HT1080 (cell line): ENCODE results near the gene ADCYAP1R1. TPM values are rescaled to one million over a fixed set of nuclear protein-coding genes. Genes with fewer than 3 reads are reported as not detected.

ENCODE experiments used
- DNase-seq: peaks from one replicate; pipeline ENCODE4 v3.0.0-alpha.2; 2015; ENCODE audit warnings: low read depth
- total RNA-seq: library from RNA; depleted of rRNA; stranded (reverse); fragments of >200 nt; shearing (Covaris generic); gene quantifications from 2 replicates; pipeline ENCODE4 v1.2.3, GENCODE V29; 2014

ADCYAP1R1 gene
- total RNA-seq, 1 experiment from 2014 or later = 0.14 TPM

DNA sequence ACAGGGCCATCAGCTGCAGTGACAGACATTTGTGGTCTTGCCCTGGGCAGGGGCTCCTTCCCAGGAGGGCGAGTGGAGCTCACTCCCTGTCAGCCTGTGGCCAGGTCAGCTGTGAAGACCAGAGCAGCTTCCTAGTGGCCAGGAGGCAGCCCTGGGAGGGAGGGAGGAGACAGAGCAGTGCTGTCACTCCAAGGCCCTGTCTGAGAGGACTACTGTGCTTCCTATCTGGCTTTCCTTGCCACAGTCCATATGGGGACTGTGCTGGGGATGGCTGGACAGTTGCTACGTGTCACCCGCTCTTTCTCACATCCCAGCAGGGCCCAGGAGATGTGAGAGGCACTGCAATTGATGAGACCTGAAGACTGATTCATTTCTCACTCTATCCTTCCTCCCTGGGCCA is 15.2 kb upstream of the ADCYAP1R1 start:
- DNase-seq = no peak

DNA sequence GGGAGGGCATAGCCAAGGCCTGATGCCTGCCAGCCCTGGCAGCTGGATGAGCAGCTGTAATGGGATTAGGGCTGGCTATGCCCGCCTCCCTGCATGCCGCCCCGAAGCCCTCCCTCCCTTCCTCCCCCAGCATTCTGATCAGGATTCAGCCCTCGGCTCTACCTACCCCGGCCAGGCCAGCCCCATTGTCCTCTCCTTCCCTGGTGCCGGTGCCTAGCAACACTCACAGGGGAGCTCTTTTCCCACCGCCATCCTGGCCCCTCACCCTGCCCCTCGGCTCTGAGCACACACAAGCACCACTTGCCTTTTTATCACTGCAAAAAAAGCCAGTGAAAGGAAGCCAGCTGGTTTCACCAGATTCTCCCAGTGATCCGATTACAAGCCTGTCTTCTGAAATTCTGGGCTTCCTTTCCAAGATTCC is 9.0 kb upstream of the ADCYAP1R1 start:
- DNase-seq = no peak

DNA sequence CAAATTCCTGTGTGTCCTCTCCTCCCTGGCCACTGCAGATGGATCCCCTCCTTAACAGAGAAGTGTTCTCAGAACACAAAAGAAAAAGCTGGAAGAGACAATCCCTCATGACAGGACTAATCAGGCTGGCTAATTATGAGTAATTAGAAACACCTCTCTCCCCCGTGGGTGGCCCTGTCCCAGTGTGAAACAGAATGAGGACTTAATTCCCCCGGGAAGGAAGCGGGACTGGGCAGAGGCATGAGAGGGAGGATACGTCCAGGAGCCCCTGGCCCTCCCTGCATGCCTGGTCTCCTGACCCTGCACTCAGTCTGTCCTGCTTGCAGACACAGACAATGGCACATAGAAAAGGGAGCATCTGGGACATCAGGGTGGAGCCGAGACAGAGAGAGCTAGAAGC is 7.6 kb upstream of the ADCYAP1R1 start:
- no peak for DNase-seq

DNA sequence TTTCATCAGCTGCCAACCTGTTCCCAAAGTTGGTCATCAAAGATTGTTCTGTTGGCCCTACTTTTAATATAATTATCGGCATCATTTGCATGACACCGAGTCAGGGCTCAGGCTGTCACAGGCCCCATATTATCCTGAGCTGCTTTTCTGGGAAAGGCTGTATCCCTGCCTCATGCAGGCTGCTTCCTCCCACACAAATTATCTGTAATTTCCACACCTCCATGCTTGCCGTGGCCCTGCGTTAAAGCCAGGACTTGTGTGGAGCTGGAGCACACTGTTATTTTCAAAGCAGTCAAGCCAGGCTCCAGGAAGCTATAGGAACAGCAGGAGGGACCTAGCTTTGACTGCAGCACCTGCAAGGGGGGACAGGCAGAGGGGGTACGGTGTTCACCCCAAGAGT is 5.4 kb upstream of the ADCYAP1R1 start:
- DNase-seq = no peak

DNA sequence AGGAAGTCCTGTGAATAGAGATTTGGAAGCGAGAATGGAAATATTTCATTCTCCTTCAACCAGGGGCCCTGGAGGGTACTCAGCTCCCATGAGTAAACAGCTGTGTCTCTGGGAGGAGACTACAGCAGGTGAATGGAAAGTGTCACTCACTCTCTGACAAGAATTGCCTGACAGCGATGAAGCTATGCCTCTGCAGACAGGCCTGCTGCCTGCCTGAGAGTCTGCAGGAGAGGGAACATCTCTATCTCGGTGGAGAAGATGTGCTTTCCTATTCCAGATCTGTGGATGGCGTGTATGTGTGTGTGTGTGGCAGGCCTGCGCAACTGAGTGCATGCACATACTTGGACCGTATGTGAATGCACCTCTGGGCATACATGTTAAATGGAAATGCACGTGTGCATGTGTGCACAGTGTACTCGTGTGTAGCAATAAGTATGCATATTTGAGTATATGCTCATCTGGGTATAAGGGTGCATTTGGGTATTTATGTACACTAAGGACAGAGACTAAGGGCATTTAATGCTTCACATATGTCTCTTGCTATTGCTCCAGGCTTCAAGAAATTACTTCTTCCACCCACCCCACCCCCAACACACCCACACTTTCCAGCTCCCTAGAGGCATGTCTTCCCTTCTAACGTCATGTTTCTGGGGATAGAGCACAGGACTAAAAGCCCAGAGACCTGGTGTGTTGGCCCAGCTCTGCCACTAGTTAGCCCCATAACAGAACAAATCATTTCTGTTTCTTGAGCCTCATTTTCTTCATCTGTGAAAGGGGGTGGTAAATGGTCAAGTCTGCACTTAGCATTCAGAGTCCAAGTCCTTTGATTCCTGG is 4.6 kb upstream of the ADCYAP1R1 start:
- no peak for DNase-seq

DNA sequence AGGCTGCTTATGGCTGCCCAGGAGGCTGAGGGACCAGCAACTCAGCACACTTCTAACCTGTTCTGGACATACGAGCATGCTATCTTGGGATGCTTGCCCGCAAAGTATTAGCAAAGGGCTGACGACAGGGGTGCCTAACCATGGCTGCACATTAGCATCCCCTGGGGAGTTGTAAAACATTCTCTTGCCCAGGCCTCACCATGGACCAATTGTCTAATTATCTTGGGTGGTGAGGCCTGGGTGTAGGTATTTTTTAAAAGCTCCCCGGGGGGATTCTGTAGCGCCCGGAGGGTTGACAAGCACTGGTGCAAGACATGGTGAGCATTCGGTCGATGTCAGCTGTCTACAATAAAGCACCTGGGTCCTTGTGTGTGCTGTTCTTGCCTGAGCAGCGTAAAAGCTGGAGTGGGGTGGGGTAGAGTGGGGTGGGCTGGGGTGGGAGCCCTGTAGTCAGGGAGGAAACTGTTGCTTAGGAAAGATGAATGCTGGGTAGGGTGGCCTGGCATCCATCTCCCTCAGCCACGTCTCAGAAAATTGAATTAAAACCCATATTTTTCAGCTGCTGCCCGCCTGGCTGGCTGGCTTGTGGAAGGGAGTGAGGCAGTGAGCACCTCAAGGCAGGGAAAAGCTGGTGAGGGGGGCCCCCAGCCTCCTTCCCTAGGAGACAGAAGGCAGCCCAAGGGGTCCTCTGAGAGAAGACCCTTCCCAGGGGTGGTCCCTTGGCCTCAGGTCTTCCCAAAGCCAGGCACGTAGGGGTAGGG is 2.9 kb upstream of the ADCYAP1R1 start:
- DNase-seq = no peak

DNA sequence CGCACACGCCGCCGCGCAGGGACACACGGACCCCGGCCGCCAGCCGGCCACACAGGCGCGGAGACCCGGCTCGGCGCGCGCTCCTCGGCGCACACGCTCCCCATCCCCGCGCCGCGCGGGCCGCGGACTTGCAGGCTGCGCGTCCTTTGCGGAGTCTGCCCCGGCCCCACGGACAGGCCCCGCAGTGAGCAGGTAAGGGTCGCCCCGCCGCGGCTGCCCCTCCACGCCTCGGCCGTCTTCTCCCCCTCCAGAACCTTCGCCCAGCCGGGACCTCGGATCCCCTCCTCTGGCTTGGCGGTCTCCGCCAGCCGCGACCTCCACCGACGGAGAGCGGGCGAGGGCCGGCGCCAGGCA is 356 bp downstream of the ADCYAP1R1 start:
- no peak for DNase-seq

DNA sequence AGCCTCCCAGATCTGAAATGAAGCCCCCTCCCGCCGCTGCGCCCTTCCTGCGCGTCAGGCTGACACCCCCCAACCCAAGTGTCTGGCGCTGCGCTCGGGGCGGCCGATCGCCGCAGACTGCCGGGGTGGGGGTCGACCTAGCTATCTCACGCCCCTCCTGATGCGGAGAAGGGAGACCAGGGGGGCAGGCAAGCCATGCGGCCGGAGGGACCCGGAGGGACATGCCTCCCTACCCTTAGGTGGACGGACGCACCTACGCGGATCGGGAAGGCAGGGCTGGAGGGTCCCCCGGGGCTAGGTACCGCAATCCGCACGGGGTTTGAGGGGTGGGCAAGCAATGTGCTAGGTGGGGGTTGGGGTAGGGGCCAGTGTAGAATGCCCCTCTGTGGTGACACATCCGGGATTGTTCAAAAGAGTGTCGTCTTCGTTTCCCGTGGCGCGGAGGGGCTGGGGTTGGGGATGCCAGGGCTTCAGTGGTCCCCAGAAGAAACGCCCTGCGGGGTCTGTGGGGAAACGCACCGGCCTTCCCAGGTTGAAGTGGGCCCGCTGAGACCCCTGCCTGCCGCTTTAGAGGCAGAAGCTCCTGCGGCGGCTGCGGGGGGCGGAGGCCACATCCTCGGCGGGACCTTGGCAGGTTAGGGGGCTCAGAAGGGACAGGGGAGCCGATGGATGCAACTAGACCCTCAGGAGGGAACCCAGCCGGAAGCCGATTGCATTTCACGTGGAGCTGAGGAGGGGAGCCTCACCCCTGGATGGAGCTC is 913 bp downstream of the ADCYAP1R1 start:
- no peak for DNase-seq

DNA sequence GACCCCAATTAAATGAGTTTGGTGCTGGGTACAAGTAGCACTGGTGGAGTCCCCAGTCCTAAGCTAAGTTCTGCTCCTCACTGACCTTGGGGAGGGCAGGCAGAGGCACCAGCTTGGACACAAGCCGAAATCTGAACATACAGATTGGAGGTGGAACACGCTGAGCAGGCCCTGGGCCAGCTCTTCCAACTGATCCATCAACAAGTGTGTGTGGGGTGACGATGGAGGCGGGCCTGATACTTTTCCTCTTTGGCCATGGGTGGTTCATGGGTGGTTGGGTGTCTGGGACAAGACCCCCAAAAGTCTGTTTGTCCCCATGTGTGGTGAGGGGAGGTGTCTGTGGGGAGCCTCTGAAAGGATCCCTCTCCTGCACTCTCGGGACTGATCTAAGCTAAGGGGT is 1.9 kb downstream of the ADCYAP1R1 start:
- no peak for DNase-seq

DNA sequence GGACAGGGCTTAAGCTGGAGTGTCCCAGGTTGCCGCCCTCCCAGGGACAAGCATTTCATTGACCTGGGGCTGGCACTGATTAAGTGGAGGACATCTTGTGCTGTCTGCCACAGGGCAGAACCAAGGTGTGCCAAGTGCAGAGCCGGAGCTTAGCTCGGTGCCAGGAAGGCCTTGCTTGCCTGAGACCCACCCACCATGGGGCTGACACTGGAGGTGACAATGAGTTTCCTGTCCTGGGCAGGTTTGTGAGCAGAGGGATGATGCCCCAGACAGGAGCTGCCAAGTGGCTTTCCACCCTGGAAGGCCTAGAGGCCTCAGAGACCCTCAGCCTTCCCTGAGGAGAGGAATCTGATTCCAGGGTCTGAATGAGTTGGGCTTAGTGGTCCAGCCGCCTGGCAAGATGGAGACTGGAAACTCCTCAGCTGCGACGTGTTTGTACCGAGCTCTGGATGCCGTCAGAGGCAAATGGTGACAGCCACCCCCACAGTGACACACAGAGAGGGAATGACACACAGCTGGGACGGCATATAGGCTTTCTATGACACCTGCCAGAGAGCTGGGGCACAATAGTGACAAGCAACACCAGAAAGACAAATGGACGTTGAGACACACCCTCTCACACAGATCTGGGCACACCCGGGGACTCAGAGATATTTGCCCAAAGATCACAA is 2.6 kb downstream of the ADCYAP1R1 start:
- no peak for DNase-seq

DNA sequence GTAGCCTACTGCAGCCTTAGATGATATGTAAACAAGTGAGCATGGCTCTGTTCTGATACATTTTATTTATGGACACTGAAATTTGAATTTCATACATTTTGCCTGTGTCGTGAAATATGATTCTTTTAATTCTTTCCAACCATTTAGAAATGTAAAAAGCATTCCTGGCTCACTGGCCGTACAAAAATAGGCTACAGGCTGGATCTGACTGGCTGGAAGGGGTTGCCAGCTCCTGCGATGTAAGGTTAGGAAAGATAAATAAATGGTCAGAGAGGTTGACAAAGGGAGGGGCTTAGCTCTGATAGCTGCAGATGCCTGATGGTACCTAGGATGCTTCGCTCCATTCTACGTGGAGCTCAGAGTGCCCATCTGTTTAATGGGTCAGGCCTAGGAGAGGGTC is 3.4 kb downstream of the ADCYAP1R1 start:
- no peak for DNase-seq

DNA sequence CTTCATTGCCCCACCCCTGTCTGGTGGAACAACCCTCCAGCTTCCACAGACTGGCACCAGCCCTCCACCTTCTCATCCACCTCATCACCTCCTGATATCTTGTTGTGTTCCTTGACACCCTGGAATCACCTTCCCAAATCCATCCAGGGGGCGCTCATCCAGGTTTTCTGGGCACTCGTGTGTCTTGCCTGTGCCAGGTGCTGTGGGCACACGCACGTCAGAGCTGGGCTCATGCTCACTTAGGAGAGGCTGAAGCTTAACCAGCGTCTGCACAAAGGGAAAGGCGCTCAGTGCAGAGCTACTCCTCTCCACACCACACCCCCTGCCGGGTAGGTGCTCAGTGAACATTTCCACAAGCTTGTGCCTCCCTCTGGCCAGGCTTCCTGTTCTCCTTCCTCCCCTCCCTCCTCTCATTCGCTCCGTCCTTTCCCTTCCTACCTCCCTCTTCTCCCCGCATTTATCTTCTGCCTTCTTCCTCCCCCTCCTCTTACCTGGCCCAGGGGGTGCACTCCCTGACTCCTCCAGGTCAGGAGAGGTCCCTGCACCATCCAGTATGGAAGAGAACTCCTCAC is 4.8 kb downstream of the ADCYAP1R1 start:
- DNase-seq = no peak

DNA sequence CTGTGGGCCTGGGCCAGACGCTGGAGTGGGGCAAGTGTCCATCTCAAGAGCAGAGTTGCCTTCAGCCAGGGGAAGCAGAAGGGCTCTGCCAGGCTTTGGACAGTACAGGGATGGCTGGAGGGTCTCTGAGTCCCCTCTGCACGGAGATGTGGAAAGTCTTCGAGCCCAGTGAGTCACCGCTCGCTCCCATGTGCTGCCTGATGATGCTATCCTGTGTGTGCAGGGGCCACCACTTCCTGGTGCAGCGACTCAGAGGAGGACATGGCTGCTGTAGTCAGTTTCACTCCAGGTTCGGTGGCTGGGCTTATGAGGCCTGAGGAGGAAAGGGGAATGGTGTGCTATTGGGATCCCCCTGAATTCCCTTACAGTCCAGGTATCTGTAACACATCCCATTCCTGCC is 6.0 kb downstream of the ADCYAP1R1 start:
- peak; percentile 71 for DNase-seq

DNA sequence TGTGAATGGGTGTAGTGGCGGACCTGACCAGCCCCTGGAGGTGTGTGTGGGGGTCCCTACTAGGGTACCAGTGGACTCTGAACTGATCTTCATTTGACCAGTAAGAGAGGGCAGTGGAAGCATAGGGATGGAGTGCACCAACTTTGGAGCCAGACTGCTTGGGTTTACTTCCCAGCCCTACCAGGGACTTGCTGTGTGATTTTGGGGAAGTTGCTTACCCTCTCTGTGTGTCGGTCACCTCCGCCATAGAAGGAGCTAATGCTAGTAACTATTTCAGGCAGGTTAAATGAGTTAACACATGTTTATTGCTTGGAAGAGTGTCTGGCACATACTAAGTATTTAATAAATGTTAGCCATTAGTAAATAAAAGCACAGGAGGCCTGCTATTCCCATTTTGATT is 6.6 kb downstream of the ADCYAP1R1 start:
- DNase-seq = no peak

DNA sequence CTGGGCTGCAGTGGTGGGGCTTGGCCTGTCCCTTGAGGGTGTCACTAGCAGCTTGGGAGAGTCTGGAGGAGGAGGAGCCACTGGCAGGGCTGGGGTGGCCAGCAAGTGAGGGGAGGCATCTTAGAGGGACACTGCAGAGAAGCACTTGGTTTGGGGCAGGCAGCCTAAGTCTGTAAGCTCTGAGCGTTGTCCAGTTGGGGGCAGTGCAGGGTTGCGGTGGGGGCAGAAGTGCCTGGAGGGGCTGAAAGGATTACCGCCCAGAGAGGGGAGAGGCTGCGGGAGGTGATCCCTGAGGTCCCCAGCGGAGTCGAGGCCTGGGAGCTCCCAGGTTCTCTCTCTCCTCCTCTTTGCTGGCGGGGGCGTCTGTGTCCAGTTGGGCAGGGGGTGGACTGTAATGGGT is 7.4 kb downstream of the ADCYAP1R1 start:
- no peak for DNase-seq

DNA sequence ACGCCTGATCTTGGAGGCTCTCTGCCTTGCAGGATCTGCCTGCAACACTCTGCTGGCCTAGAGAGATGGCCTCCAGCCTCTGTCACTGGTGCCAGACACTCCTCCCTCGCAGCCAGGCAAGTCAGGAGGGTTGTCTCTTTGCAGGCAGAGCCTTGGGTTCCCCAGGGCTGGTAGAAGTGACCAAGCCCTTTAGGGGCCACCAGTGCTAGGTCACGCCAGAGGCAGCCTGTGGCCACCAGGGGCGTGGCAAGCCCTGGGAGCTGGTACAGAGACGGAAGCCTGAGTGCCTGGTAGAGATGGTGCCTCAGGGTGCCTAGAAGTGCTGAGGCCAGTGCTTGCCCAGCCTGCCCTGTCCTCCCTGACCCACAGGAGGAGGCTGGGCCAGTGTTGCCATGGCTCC is 9.1 kb downstream of the ADCYAP1R1 start:
- no peak for DNase-seq

DNA sequence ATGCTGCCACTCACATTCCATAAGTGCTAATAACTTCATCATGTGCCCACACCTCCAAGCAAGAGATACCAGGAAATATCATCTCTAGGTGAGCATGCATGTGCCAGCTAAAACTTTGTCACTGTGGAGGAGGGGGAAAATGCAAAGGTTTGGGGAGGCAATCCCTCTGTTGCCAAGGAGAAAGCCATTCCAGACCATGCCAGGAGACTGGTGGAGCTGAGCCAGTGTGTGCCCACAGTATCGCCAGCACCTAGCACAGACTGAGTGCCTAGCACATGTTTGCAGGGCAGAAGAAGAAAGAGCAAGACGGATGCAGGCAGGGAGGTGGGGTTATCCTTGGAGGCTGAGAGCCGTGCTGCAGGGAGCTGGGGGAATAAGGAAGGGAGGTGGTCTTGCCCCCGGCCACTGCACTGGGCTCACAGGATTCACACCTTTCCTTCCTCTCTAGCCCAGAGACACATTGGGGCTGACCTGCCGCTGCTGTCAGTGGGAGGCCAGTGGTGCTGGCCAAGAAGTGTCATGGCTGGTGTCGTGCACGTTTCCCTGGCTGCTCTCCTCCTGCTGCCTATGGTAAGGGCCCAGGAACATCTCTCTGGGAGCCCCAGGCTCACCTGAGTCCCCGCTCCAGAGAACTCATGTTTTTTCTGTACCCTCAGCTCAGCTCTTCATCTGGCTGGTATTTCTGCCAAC is 10.8 kb downstream of the ADCYAP1R1 start:
- no peak for DNase-seq

DNA sequence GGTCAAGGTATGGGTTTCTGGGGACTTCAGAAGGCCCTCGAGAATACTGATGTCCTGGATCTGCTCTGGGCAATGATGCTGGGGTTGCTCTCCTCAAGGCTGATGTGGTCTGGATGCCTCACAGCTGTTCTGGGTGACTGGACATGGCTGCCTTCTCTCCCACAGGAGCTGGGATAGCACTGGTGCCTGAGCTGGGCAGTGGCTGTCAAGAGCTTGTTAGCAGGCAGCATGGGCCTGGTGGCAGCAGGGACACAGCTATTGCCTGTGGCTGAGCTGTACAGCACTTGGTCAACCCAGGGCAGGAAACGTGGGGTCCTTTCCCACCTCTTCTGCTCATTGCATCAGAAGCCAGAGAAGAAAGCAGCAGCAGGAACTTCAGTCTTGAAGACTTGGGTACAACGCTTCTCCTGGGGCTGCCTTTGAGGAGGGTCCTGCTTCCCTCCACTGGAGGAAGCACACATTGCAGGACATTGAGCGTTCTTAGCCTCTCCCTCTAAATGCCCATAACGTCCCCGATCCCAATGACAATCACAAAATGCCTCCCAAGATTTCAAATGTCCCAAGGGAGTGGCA is 13.0 kb downstream of the ADCYAP1R1 start:
- DNase-seq = no peak

DNA sequence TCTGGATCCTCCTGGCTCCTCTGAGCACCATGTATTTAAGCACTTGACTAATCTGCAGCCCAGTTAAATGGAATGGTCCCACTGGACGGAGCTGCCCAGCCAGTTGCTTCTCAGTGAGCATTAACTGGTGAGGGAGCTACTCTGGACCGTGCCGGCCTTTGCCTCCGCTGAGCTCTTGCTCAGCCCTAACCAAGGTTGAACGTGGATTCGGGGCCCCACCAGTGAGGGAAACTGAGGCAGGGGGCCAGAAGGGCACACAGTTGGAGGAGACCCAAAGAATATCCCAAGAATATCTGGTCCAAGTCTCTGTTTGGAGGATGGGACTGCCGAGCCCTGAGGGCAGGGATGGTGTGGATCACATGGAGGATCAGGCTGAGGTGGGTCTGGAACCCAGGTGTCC is 13.7 kb downstream of the ADCYAP1R1 start:
- no peak for DNase-seq

DNA sequence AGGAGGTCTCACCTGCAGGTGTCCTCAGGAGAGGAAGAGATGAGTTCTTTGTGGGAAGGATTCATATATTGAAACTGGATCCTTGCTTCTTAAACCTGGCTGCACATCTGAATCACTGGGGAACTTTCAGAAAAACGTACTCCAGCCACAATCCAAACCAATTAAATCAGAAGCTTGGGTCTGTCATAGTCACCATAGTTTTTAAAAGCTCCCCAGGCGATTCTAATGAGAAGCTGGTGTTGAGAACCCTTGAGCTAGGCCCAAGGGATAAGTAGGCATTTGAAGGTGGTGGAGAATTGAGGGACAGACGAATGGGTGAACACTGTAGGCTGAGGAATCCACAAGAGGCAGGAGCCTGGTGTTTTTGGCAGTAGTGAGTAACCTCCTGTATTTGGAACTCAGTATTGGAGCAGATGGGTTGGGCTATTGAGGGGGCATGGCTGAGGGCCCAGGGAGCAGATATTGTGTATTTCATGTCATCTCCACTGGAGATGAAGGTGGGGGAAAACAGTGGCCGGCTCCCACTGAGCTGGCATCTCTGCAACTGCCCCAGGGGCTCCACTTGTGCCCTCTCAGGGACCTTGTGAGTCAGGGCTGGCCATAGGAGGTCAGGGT is 14.5 kb downstream of the ADCYAP1R1 start:
- DNase-seq = no peak
